HG03439 (cell line): ENCODE data around the gene S100A16.
A peak's percentile ranks its signal among the peaks of the same experiment; 100 is the strongest.

Experiments used
- ATAC-seq: cut with Tn5 transposase; IDR thresholded peaks from one replicate; pipeline ENCODE4 v1.9.1; 2021; ENCODE audit warnings: mild to moderate bottlenecking, moderate library complexity; ENCODE audit not compliant: unreplicated experiment

S100A16 gene

GRCh38 chr1:153616144-153616916 lies 3.4 kb upstream of the S100A16 start, which contains the start of gene S100A14:
TSS of gene S100A14 (minus strand) at chr1:153616325. CDS start at chr1:153615858, 467 bp downstream.
- ATAC-seq, result no peak

GRCh38 chr1:153615406-153615805 lies 2.5 kb upstream of the S100A16 start:
- no peak for ATAC-seq

GRCh38 chr1:153614906-153615305 lies 2.0 kb upstream of the S100A16 start:
- no peak for ATAC-seq

GRCh38 chr1:153614189-153614900 lies 1.4 kb upstream of the S100A16 start:
- ATAC-seq, result no peak

- ATAC-seq, result no peak
Measured at GRCh38 chr1:153613406-153613805, 469 bp upstream of the S100A16 start.

GRCh38 chr1:153612111-153612754 lies 704 bp downstream of the S100A16 start:
- no peak for ATAC-seq

- no peak for ATAC-seq
Measured at GRCh38 chr1:153611356-153611755, 1.6 kb downstream of the S100A16 start.

GRCh38 chr1:153610811-153611301 lies 2.1 kb downstream of the S100A16 start:
- ATAC-seq, result no peak

GRCh38 chr1:153610334-153610733 lies 2.6 kb downstream of the S100A16 start:
- ATAC-seq, result no peak

GRCh38 chr1:153609585-153609907 lies 3.4 kb downstream of the S100A16 start:
- ATAC-seq, result no peak

- no peak for ATAC-seq
Measured at GRCh38 chr1:153608742-153609584, 4.0 kb downstream of the S100A16 start.

- ATAC-seq, result no peak
Measured at GRCh38 chr1:153608089-153608682, 4.8 kb downstream of the S100A16 start.

- ATAC-seq, result no peak
Measured at GRCh38 chr1:153607381-153607780, 5.6 kb downstream of the S100A16 start.

GRCh38 chr1:153606194-153606593 lies 6.7 kb downstream of the S100A16 start:
- no peak for ATAC-seq

- ATAC-seq, result no peak
Measured at GRCh38 chr1:153602749-153603148, 10.2 kb downstream of the S100A16 start.

- ATAC-seq, result no peak
Measured at GRCh38 chr1:153599847-153600246, 13.1 kb downstream of the S100A16 start.

- ATAC-seq, result peak; percentile 86
Measured at GRCh38 chr1:153598309-153599172, 14.4 kb downstream of the S100A16 start.

- ATAC-seq, result no peak
Measured at GRCh38 chr1:153597206-153597605, 15.7 kb downstream of the S100A16 start.

GRCh38 chr1:153592748-153593147 lies 20.2 kb downstream of the S100A16 start:
- no peak for ATAC-seq
